Activated B cell treated with CpG ODN at 0.5 μM for 24 hours (primary cell): Measurements from ENCODE around the gene SMG6. TPM values are rescaled to one million over a fixed set of nuclear protein-coding genes. Genes with fewer than 3 reads are reported as not detected.

Experiments used
- ATAC-seq: fragments of 200-7000 bp; cut with Tn5 transposase; one replicate; pipeline ENCODE4 v1.10.0; 2021; ENCODE audit warnings: low read depth, mild to moderate bottlenecking, moderate library complexity
- CTCF ChIA-PET: fragments of 350-600 bp; sonication (Branson Sonifier 250); formaldehyde crosslinking; loops from one replicate; lab custom pipeline; 2021; ENCODE audit warnings: antibody characterized with exemption; lab: Charles Lee
- POLR2A ChIA-PET: fragments of 350-600 bp; sonication (Branson Sonifier 250); formaldehyde crosslinking; loops from one replicate; lab custom pipeline; 2021; ENCODE audit warnings: antibody characterized with exemption; lab: Charles Lee
- DNase-seq: peaks from one replicate; pipeline ENCODE4 v3.0.0; 2022
- H3K27ac Mint-ChIP-seq: one replicate; pipeline ENCODE4 v1.8.0; 2020; ENCODE audit warnings: mixed read lengths
- H3K27me3 Mint-ChIP-seq: one replicate; pipeline ENCODE4 v1.8.0; 2021; ENCODE audit warnings: mixed read lengths
- H3K36me3 Mint-ChIP-seq: one replicate; pipeline ENCODE4 v1.8.0; 2021; ENCODE audit warnings: low read depth, mixed read lengths
- H3K4me1 Mint-ChIP-seq: one replicate; pipeline ENCODE4 v1.8.0; 2021; ENCODE audit warnings: mixed read lengths
- H3K4me3 Mint-ChIP-seq: one replicate; pipeline ENCODE4 v1.8.0; 2020; ENCODE audit warnings: mild to moderate bottlenecking, mixed read lengths
- H3K9me3 Mint-ChIP-seq: one replicate; pipeline ENCODE4 v1.8.0; 2020; ENCODE audit warnings: mixed read lengths
- CTCF ChIP-seq: fragments of 200-600 bp; IDR thresholded peaks from one replicate; pipeline ENCODE4 v1.8.0; 2022; ENCODE audit warnings: antibody characterized with exemption, mild to moderate bottlenecking
- intact Hi-C: fragments of 100-400 bp; cut with micrococcal nuclease; formaldehyde crosslinking; loops from one replicate; pipeline ENCODE4 v1.15.1; 2024
- total RNA-seq: library from RNA; stranded (reverse); gene quantifications from 2 replicates; pipeline ENCODE4 v1.2.3, GENCODE V29; 2022

The SMG6 gene
- total RNA-seq, 1 donor from 2014 or later, result 30.5 TPM

GRCh38 chr17:2012499-2012898 is 291.1 kb downstream of the SMG6 start:
- intact Hi-C loops, result no loop called here
- no peak overlapping the region for H3K4me3 Mint-ChIP-seq
- CTCF ChIA-PET, result no interaction called here
- no peak for DNase-seq
- no peak for TF ChIP-seq CTCF
- no peaks in the 10 kb centered on the region for H3K36me3 Mint-ChIP-seq
- no peaks in the 10 kb centered on the region for H3K9me3 Mint-ChIP-seq
- no peak overlapping the region for H3K27ac Mint-ChIP-seq
- POLR2A ChIA-PET, result no interaction called here
- no peak for ATAC-seq
- H3K4me1 Mint-ChIP-seq, result no peaks in the 10 kb centered on the region
- peaks cover 28% of the 10 kb centered on the region for H3K27me3 Mint-ChIP-seq

- H3K9me3 Mint-ChIP-seq, result no peaks in the 10 kb centered on the region
- ATAC-seq, result no peak
Measured at GRCh38 chr17:2011411-2012371, 291.9 kb downstream of the SMG6 start.

More at GRCh38 chr17:2011411-2012371, 291.9 kb downstream of the SMG6 start:
- ChIA-PET POLR2A (no interaction called here), CTCF (no interaction called here)
- no peak for DNase-seq
- Mint-ChIP-seq H3K27me3 (peaks cover 30% of the 10 kb centered on the region), H3K4me3 (no peak overlapping the region), H3K4me1 (no peaks in the 10 kb centered on the region), H3K36me3 (no peaks in the 10 kb centered on the region), H3K27ac (no peak overlapping the region)
- no peak for TF ChIP-seq CTCF
- intact Hi-C loops, result no loop called here

Other genes starting within 250 kb of the SMG6 start
- 8.3 and 9.3 TPM in 2 replicates for gene HIC1, start 248.7 kb downstream of the SMG6 start, total RNA-seq
- gene SRR, start 165 bp upstream of the SMG6 start, total RNA-seq, result 5.7 and 8.6 TPM in 2 replicates
- gene TSR1, start 32.7 kb upstream of the SMG6 start, total RNA-seq, result 46.4 and 48.5 TPM in 2 replicates
- 50.1 and 60.5 TPM in 2 replicates for gene SGSM2, start 33.7 kb upstream of the SMG6 start, total RNA-seq
- 24.3 and 31.3 TPM in 2 replicates for gene MNT, start 97.3 kb upstream of the SMG6 start, total RNA-seq
- gene METTL16, start 208.1 kb upstream of the SMG6 start, total RNA-seq, result 49.4 and 57.2 TPM in 2 replicates